ENCODE results near the gene CUX1. TPM values are rescaled to one million over a fixed set of nuclear protein-coding genes. Genes with fewer than 3 reads are reported as not detected.

The CUX1 gene
- total RNA-seq, 1 donor from 2014 or later = 56.5 TPM

DNA sequence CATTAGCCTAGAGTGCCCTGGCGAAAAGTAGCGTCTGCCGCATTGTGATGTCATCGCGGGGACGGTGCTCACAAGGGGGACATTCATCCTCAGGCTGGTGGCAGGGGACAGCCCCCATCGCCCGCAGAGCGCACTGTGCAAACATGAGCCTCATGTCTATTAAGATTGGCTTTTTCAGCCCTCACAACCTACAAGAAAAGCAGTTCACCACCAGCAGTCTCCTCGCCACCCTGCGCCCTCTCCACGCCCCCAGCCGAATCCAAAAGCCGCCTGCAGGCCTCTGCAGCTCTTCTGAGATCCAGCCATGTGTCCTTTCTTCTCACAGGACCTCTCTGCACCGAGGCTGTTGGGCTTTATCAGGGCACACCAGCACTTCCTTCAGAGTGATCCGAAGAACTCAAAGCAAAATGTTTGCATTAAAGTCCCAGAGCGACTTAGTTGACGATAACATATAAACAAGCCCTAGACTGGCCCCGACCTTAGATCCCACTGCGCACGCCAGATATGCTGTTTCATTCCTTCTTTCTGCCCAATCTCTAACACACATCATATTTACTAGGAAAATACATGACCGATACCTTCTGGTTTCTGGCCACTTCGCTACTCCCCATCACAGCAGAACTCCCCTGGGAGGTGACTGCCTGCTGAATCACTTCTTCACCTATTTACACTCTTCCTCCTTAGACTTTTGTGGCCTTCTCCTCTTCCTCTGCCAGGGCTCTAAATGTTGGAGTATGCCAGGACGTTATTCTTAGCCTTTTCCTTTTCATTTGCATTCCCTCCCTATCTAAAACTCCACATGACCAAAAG, 263.2 kb downstream of the CUX1 start:
- Mint-ChIP-seq H3K27ac (ENCODE audit: unreplicated experiment) (no peak overlapping the region), H3K9me3 (ENCODE audit: unreplicated experiment) (peaks cover 8% of the 10 kb centered on the region), H3K36me3 (ENCODE audit: unreplicated experiment) (no peaks in the 10 kb centered on the region), H3K4me3 (ENCODE audit: unreplicated experiment) (no peak overlapping the region), H3K4me1 (ENCODE audit: low read depth, unreplicated experiment) (peaks cover 10% of the 10 kb centered on the region), H3K27me3 (ENCODE audit: unreplicated experiment) (peaks cover 2% of the 10 kb centered on the region)
- TF ChIP-seq, protein P1, sequence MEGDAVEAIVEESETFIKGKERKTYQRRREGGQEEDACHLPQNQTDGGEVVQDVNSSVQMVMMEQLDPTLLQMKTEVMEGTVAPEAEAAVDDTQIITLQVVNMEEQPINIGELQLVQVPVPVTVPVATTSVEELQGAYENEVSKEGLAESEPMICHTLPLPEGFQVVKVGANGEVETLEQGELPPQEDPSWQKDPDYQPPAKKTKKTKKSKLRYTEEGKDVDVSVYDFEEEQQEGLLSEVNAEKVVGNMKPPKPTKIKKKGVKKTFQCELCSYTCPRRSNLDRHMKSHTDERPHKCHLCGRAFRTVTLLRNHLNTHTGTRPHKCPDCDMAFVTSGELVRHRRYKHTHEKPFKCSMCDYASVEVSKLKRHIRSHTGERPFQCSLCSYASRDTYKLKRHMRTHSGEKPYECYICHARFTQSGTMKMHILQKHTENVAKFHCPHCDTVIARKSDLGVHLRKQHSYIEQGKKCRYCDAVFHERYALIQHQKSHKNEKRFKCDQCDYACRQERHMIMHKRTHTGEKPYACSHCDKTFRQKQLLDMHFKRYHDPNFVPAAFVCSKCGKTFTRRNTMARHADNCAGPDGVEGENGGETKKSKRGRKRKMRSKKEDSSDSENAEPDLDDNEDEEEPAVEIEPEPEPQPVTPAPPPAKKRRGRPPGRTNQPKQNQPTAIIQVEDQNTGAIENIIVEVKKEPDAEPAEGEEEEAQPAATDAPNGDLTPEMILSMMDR (IDR thresholded peaks at IDR 0.05; ENCODE audit: partially characterized antibody, unreplicated experiment) = no peak
- no peak for DNase-seq

DNA sequence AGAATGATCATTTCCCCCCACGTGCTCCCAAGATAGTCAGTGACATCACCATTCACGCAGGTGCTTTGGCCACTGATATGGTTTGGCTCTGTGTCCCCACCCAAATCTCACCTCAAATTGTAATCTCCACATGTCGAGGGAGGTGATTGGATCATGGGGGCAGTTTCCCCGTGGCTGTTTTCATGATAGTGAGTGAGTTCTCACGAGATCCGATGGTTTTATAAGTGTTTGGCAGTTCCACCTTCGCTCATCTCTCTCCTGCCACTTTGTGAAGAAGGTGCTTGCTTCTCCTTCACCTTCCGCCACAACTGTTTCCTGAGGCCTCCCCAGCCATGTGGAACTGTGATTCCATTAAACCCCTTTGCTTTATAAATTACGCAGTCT, 263.8 kb downstream of the CUX1 start:
- no peak for DNase-seq
- H3K9me3 Mint-ChIP-seq (ENCODE audit: unreplicated experiment) = peaks cover 10% of the 10 kb centered on the region
- H3K27ac Mint-ChIP-seq (ENCODE audit: unreplicated experiment) = no peak overlapping the region
- TF ChIP-seq, protein P1 (IDR thresholded peaks at IDR 0.05; ENCODE audit: partially characterized antibody, unreplicated experiment) = no peak
- H3K4me1 Mint-ChIP-seq (ENCODE audit: low read depth, unreplicated experiment) = peaks cover 10% of the 10 kb centered on the region
- peaks cover 2% of the 10 kb centered on the region for H3K27me3 Mint-ChIP-seq (ENCODE audit: unreplicated experiment)
- no peaks in the 10 kb centered on the region for H3K36me3 Mint-ChIP-seq (ENCODE audit: unreplicated experiment)
- H3K4me3 Mint-ChIP-seq (ENCODE audit: unreplicated experiment) = no peak overlapping the region

DNA sequence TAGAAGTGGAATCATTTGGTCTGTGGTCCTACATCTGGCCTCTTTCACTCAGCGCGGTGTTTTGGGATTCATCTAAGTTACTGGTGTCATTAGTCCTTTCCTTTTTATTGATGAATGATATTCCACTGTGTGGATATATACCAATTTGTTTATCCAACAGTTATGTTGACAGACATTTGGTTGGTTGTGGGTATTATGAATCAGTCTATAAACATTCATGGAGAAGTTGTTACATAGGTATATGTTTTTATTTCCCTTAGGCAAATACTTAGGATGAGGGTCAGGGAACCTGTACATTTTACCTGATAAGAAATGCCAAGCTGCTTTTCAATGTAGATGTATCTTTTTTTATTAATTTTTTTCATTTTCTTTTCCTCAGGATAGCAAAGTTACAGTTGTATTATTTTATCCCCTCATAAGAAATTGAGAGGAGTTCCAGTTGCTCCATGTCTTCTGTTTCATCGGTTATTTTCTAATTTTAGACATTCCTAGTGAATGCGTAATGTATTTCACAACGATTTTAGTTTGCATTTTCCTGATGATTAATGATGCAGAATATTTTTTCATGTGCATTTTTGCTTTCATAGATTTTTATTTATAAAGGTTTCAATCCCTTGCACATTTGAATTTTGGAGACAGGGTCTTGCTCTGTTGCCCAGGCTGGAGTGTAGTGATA, 265.4 kb downstream of the CUX1 start:
- TF ChIP-seq, protein P1 (IDR thresholded peaks at IDR 0.05; ENCODE audit: partially characterized antibody, unreplicated experiment) = no peak
- H3K36me3 Mint-ChIP-seq (ENCODE audit: unreplicated experiment) = no peaks in the 10 kb centered on the region
- no peak overlapping the region for H3K27ac Mint-ChIP-seq (ENCODE audit: unreplicated experiment)
- H3K4me1 Mint-ChIP-seq (ENCODE audit: low read depth, unreplicated experiment) = peaks cover 10% of the 10 kb centered on the region
- H3K27me3 Mint-ChIP-seq (ENCODE audit: unreplicated experiment) = peaks cover 2% of the 10 kb centered on the region
- no peak overlapping the region for H3K4me3 Mint-ChIP-seq (ENCODE audit: unreplicated experiment)
- no peak for DNase-seq
- H3K9me3 Mint-ChIP-seq (ENCODE audit: unreplicated experiment) = peaks cover 6% of the 10 kb centered on the region

DNA sequence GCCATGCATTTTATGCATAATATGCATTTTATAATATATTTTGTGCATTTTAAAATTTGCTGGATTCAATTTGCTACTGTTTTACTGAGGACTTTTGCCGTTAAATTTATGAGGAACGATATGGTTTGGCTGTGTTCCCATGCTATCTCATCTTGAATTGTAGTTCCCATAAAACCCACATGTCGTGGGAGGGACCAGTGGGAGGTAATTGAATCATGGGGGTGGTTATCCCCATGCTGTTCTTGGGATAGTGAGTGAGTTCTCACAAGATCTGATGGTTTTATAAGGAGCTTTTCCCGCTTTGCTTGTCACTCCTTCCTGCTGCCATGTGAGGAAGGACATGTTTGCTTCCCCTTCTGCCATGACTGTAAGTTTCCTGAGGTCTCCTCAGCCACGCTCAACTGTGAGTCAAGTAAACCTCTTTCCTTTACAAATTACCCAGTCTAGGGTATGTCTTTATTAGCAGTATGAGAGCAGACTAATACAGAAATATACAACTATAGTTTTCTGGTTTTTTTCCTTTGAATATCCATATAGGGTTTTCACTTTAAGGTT, 267.9 kb downstream of the CUX1 start:
- Mint-ChIP-seq H3K27me3 (ENCODE audit: unreplicated experiment) (peaks cover 2% of the 10 kb centered on the region), H3K4me3 (ENCODE audit: unreplicated experiment) (no peak overlapping the region), H3K4me1 (ENCODE audit: low read depth, unreplicated experiment) (peaks cover 2% of the 10 kb centered on the region), H3K36me3 (ENCODE audit: unreplicated experiment) (peaks cover 5% of the 10 kb centered on the region), H3K9me3 (ENCODE audit: unreplicated experiment) (peaks cover 7% of the 10 kb centered on the region), H3K27ac (ENCODE audit: unreplicated experiment) (no peak overlapping the region)
- DNase-seq = no peak
- TF ChIP-seq, protein P1 (IDR thresholded peaks at IDR 0.05; ENCODE audit: partially characterized antibody, unreplicated experiment) = no peak
